D721Med (cell line): ENCODE measurements around the gene ECT2L.

ENCODE experiments used
- DNase-seq: peaks from one replicate; pipeline ENCODE4 v3.0.0; 2011; ENCODE audit warnings: low spot score; ENCODE audit not compliant: insufficient read length
- FAIRE-seq: peaks from 2 replicates; lab custom pipeline; 2011; peaks lifted over from hg19 to GRCh38; lab: Jason Lieb, UNC
- CTCF ChIP-seq: IDR thresholded peaks from 2 replicates; pipeline ENCODE4 v1.5.1; 2012; ENCODE audit warnings: mild to moderate bottlenecking, control low read depth; ENCODE audit not compliant: insufficient read depth; ENCODE audit errors: missing control alignments

The ECT2L gene

DNA sequence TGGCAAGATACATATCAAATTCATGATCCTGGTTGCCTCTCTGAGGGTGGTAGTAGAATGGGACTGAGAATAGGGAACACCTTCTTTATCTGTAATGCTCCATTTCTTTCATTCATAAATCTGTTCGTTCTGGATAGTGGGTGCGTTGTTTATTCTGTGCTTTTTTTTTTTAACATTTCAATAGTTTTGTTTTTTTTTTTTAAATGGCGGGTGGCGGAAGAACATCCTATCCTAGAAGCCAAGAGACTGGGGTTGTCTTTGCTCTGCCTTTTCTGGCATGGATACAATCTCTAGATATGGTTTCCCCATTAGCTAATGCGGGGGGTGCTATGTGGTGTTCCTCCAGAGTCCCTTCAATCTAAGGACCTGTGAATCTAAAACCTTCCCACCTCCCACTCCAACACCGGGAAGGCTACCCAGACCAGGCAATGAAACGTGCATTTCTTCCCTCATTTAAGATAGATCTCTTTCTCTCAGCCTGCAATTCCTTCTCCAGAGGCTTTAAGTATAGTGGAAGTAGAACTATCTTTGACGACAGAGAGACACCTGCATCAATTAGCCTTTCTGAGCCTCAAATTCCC is 23.2 kb upstream of the ECT2L start:
- FAIRE-seq (no peak), DNase-seq (no peak)
- no peak for TF ChIP-seq CTCF

DNA sequence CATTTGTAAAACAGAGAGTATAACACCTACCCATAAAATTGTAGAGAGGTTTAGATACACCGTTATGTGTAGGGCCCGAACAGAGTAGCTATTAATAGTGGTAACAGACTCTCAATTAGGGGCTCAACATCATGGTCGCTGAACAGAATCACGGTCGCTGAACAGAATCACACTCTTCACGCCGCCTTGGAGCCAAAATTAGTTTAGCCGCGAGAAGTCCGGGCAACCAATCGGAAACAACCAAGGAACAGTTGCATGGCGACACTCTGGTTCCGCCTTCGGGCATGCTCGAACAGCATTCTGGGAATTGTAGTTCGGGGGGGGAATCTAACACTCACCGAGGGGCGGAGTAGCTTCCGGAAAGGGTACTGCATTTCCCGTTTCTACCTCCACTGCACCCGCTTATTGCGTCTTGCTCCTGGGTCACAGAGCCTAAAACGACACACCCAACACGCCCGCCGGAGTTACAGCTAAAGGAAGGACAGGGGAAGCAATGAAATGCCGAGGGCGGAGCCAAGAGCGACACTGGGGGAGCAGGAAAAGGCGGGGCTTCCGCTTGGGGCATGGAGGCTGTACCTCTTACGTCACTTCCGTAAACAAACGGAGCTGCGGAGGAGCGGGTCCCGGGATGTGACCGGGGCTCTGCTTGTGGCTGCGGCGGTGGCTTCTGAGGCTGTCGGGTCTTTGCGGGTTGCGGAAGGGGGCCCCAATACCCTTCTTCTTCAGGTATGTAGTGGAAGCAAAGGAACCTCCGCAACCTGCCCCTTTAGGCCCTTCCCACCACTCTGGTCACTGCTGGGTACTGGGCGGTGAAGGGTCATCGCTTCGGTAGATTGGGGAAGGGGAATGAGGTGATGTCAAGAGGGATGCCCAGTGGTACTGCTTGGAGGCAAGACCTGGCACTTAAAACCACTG is 22.5 kb upstream of the ECT2L start, which contains the start of gene CCDC28A:
CCDC28A (plus strand) TSS at position 593 of the 915 bp plus-strand sequence. CDS start 2,352 bp downstream, outside the sequence.
- no peak for TF ChIP-seq CTCF
- FAIRE-seq: peak; percentile 93
- DNase-seq: peak; percentile 32

- TF ChIP-seq CTCF: no peak
- FAIRE-seq: no peak
- no peak for DNase-seq
Observed at GRCh38 chr6:138774370-138774769, 21.5 kb upstream of the ECT2L start.

DNA sequence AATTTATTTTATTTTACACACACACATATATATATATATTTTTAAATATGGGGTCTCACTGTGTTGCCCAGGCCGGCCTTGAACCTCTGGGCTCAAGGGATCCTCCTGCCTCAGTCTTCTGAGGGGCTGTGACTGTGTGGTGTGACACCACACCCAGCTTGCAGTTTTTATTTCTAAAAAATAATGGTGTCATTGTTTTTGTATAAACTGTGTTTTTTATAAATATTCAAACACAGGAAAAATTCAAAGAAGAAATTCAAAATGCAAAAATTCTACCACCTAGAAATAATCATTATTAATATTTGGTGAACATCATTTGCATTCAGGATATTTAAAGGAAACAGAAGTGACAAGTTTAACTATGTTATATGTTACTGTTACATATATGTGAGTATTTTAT is 19.2 kb upstream of the ECT2L start:
- no peak for FAIRE-seq
- TF ChIP-seq CTCF: no peak

DNA sequence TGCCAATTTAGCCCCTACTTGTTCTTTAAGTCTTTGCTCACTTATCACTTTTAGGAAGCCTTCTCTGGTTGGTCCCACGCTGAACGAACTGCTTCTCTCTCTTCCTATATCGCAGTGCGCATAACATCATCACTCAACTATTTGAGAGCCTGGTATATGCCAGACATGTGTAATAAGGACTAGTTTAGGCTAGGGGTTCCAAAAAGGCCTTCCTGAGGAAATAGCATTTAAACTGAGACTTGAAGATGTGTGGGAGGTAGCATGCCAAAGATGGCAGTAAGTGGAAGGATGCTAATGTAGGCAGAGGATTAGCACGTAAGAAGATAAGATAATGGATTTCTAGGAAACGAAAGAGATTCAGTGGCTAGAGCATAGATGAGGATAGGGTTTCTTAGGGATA is 17.6 kb upstream of the ECT2L start:
- FAIRE-seq (no peak), DNase-seq (no peak)

More for the DNA sequence above, 19.2 kb upstream of the ECT2L start:
- no peak for DNase-seq

GRCh38 chr6:138782243-138782642 is 13.6 kb upstream of the ECT2L start:
- no peak for TF ChIP-seq CTCF
- DNase-seq (no peak), FAIRE-seq (no peak)

More for the DNA sequence above, 17.6 kb upstream of the ECT2L start:
- TF ChIP-seq CTCF: no peak
